ENCODE results near the gene TBX4. TPM values are rescaled to one million over a fixed set of nuclear protein-coding genes. Genes with fewer than 3 reads are reported as not detected.

TBX4 gene
- total and polyA plus RNA-seq, 2 of the 13 experiments (the other 11 are each of a cell fraction or from before 2014, with no cell fraction given), result 0.11 to 1.1 TPM

DNA sequence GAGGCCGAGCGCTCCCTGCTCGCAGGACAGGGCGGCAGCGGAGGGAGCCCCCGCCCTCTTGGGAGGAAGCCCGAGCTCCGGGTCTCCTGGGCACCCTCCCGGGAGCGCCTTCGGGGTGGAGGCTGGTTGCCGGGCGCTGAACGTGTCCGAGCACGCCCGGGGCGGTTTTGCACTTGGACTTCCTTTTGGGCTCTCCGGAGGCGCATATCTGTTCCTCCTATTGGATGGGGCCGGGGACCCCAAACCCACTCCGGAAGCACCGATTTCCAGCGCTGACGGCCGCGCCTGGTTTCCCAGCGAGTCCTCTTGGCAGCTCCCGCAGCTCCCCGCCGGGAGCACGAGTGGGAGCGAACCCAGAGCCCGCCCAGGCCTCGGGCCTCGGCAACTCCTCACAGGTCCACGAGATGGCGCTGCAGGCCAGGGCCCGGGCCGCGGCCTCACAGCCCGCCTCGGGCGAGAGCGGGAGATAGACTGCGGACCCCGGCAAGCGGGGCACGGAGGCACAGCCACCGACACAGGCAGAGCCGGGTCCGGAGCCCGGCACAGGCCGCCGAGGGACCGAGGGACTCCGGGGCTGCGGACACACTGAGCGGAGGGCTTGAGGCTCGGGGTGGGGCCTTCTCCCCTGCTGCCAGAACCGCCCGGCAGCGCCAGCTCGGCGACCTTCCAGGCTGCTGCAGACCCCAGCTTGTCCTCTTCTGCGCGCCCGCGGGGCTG lies 39.9 kb upstream of the TBX4 start (continued):
- TF ChIP-seq LCORL (IDR thresholded peaks at IDR 0.05), result no peak
- peak; percentile 90 for TF ChIP-seq LCORL (CRISPR knock-in tag; IDR thresholded peaks at IDR 0.05)
- peak; percentile 92 for TF ChIP-seq ZNF205 (CRISPR knock-in tag; IDR thresholded peaks at IDR 0.05)
- TF ChIP-seq PRDM4 (CRISPR knock-in tag; IDR thresholded peaks at IDR 0.05; ENCODE audit: borderline replicate concordance), result peak; percentile 31; the same call in 1 of the 2 replicates
- TF ChIP-seq DRAP1 (CRISPR knock-in tag; IDR thresholded peaks at IDR 0.05), result peak; percentile 33
- no peak for TF ChIP-seq IRX3 (CRISPR knock-in tag; IDR thresholded peaks at IDR 0.05; ENCODE audit: borderline replicate concordance, low read depth)
- peak; percentile 100 for TF ChIP-seq STAG1 (CRISPR knock-in tag; IDR thresholded peaks at IDR 0.05)
- TF ChIP-seq NFIB (CRISPR knock-in tag; IDR thresholded peaks at IDR 0.05; ENCODE audit: borderline replicate concordance), result no peak
- no peak for TF ChIP-seq KLF9 (CRISPR knock-in tag; IDR thresholded peaks at IDR 0.05; ENCODE audit: low read depth)
- no peak for TF ChIP-seq SOX6 (IDR thresholded peaks at IDR 0.05)
- peak; percentile 26; the same call in 1 of the 2 replicates for TF ChIP-seq SOX6 (CRISPR knock-in tag; IDR thresholded peaks at IDR 0.05)
- peak; percentile 30 for TF ChIP-seq TEF (CRISPR knock-in tag; IDR thresholded peaks at IDR 0.05)
- TF ChIP-seq FOSL2 (CRISPR knock-in tag; IDR thresholded peaks at IDR 0.05), result peak; percentile 53
- peak; percentile 80 for TF ChIP-seq THAP11 (CRISPR knock-in tag; IDR thresholded peaks at IDR 0.05)
- TF ChIP-seq ZNF354B (CRISPR knock-in tag; IDR thresholded peaks at IDR 0.05), result no peak
- no peak for TF ChIP-seq CHD4 (IDR thresholded peaks at IDR 0.05; ENCODE audit: borderline replicate concordance, low read length)
- peak; percentile 45; the same call in 1 of the 2 replicates for TF ChIP-seq ZFP37 (CRISPR knock-in tag; IDR thresholded peaks at IDR 0.05; ENCODE audit: borderline replicate concordance)
- no peak; the same call in none of the 2 replicates for TF ChIP-seq CBFB (CRISPR knock-in tag; IDR thresholded peaks at IDR 0.05)
- TF ChIP-seq NBN (conservative IDR thresholded peaks at IDR 0.05), result no peak
- TF ChIP-seq ZNF24 (IDR thresholded peaks at IDR 0.05), result no peak
- no peak; the same call in none of the 2 replicates for TF ChIP-seq ZNF619 (CRISPR knock-in tag; IDR thresholded peaks at IDR 0.05)
- no peak for TF ChIP-seq KDM6A (CRISPR knock-in tag; IDR thresholded peaks at IDR 0.05; ENCODE audit: low read depth)
- TF ChIP-seq, protein P1, sequence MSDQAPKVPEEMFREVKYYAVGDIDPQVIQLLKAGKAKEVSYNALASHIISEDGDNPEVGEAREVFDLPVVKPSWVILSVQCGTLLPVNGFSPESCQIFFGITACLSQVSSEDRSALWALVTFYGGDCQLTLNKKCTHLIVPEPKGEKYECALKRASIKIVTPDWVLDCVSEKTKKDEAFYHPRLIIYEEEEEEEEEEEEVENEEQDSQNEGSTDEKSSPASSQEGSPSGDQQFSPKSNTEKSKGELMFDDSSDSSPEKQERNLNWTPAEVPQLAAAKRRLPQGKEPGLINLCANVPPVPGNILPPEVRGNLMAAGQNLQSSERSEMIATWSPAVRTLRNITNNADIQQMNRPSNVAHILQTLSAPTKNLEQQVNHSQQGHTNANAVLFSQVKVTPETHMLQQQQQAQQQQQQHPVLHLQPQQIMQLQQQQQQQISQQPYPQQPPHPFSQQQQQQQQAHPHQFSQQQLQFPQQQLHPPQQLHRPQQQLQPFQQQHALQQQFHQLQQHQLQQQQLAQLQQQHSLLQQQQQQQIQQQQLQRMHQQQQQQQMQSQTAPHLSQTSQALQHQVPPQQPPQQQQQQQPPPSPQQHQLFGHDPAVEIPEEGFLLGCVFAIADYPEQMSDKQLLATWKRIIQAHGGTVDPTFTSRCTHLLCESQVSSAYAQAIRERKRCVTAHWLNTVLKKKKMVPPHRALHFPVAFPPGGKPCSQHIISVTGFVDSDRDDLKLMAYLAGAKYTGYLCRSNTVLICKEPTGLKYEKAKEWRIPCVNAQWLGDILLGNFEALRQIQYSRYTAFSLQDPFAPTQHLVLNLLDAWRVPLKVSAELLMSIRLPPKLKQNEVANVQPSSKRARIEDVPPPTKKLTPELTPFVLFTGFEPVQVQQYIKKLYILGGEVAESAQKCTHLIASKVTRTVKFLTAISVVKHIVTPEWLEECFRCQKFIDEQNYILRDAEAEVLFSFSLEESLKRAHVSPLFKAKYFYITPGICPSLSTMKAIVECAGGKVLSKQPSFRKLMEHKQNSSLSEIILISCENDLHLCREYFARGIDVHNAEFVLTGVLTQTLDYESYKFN (CRISPR knock-in tag; conservative IDR thresholded peaks at IDR 0.05), result 0 out of 2 replicates have a peak, but pooled peaks have one; percentile 46
- TF ChIP-seq ZMYM2 (CRISPR knock-in tag; IDR thresholded peaks at IDR 0.05), result peak; percentile 60; the same call in 1 of the 2 replicates
- TF ChIP-seq RAD51 (IDR thresholded peaks at IDR 0.05; ENCODE audit: borderline replicate concordance), result no peak
- no peak for TF ChIP-seq ZBTB8A (CRISPR knock-in tag; IDR thresholded peaks at IDR 0.05; ENCODE audit: borderline replicate concordance, low read depth)

Data from HepG2 (cell line).